ENCODE data around the gene EXOSC10.
"Not testable (repeated sequence)": the region's sequence is repeated elsewhere in the genome, so short reads cannot be mapped to it uniquely, and the experiment has no call there.

Gene EXOSC10

GRCh38 chr1:11109047-11109760 lies 9.5 kb upstream of the EXOSC10 start:
- DNase-seq (ENCODE audit: low read depth, low spot score), result no peak

- no peak for DNase-seq (ENCODE audit: low read depth, low spot score)
Observed at GRCh38 chr1:11107599-11107998, 7.9 kb upstream of the EXOSC10 start.

- no peak for DNase-seq (ENCODE audit: low read depth, low spot score)
Observed at GRCh38 chr1:11105586-11105985, 5.9 kb upstream of the EXOSC10 start.

- no peak for DNase-seq (ENCODE audit: low read depth, low spot score)
Observed at GRCh38 chr1:11101347-11101746, 1.7 kb upstream of the EXOSC10 start.

- DNase-seq (ENCODE audit: low read depth, low spot score), result not testable (repeated sequence)
Observed at GRCh38 chr1:11100806-11101205, 1.1 kb upstream of the EXOSC10 start.

- DNase-seq (ENCODE audit: low read depth, low spot score), result no peak
Observed at GRCh38 chr1:11100149-11100493, 452 bp upstream of the EXOSC10 start.

- DNase-seq (ENCODE audit: low read depth, low spot score), result no peak
Observed at GRCh38 chr1:11098931-11099309, 749 bp downstream of the EXOSC10 start.

- not testable (repeated sequence) for DNase-seq (ENCODE audit: low read depth, low spot score)
Observed at GRCh38 chr1:11083784-11084183, 15.9 kb downstream of the EXOSC10 start.

- no peak for DNase-seq (ENCODE audit: low read depth, low spot score)
Observed at GRCh38 chr1:11080931-11081330, 18.7 kb downstream of the EXOSC10 start.

- no peak for DNase-seq (ENCODE audit: low read depth, low spot score)
Observed at GRCh38 chr1:11078631-11079030, 21.0 kb downstream of the EXOSC10 start.

GRCh38 chr1:11073398-11073797 lies 26.3 kb downstream of the EXOSC10 start:
- not testable (repeated sequence) for DNase-seq (ENCODE audit: low read depth, low spot score)

GRCh38 chr1:11072216-11072917 lies 27.3 kb downstream of the EXOSC10 start:
- no peak for DNase-seq (ENCODE audit: low read depth, low spot score)

GRCh38 chr1:11071463-11072215 lies 28.0 kb downstream of the EXOSC10 start:
- no peak for DNase-seq (ENCODE audit: low read depth, low spot score)

- DNase-seq (ENCODE audit: low read depth, low spot score), result no peak
Observed at GRCh38 chr1:11070876-11071275, 28.8 kb downstream of the EXOSC10 start.

- DNase-seq (ENCODE audit: low read depth, low spot score), result no peak
Observed at GRCh38 chr1:11068600-11069473, 30.8 kb downstream of the EXOSC10 start.

GRCh38 chr1:11067716-11068599 lies 31.7 kb downstream of the EXOSC10 start:
- no peak for DNase-seq (ENCODE audit: low read depth, low spot score)

GRCh38 chr1:11065796-11066195 lies 33.9 kb downstream of the EXOSC10 start:
- no peak for DNase-seq (ENCODE audit: low read depth, low spot score)

GRCh38 chr1:11064942-11065341 lies 34.7 kb downstream of the EXOSC10 start:
- DNase-seq (ENCODE audit: low read depth, low spot score), result no peak

- not testable (repeated sequence) for DNase-seq (ENCODE audit: low read depth, low spot score)
Observed at GRCh38 chr1:11063937-11064537, 35.6 kb downstream of the EXOSC10 start.

- no peak for DNase-seq (ENCODE audit: low read depth, low spot score)
Observed at GRCh38 chr1:11062965-11063401, 36.7 kb downstream of the EXOSC10 start.
